CD8-positive, alpha-beta memory T cell (primary cell): ENCODE results near the gene ASPN. TPM values are rescaled to one million over a fixed set of nuclear protein-coding genes. Genes with fewer than 3 reads are reported as not detected.

Source experiments
- CTCF ChIA-PET: fragments of 350-600 bp; sonication (Branson Sonifier 250); formaldehyde crosslinking; loops from one replicate; lab custom pipeline; 2021; ENCODE audit warnings: antibody characterized with exemption; lab: Charles Lee
- POLR2A ChIA-PET: fragments of 350-600 bp; sonication (Branson Sonifier 250); formaldehyde crosslinking; loops from one replicate; lab custom pipeline; 2021; ENCODE audit warnings: antibody characterized with exemption; lab: Charles Lee
- DNase-seq, 5 donors: peaks; one replicate each; pipeline versions ENCODE4 v3.0.0 to v3.0.0-alpha.2; 2020 to 2022; ENCODE audit warnings: mixed read lengths in 1 of 5
- H3K27ac ChIP-seq: one replicate; pipeline ENCODE4 v1.7.0; 2013; ENCODE audit warnings: low read depth, mild to moderate bottlenecking, low read length, moderate library complexity
- H3K27me3 ChIP-seq: 2 replicates; pipeline ENCODE4 v1.7.0; 2013; ENCODE audit warnings: low read length, mild to moderate bottlenecking; ENCODE audit not compliant: insufficient read depth, poor library complexity, severe bottlenecking
- H3K36me3 ChIP-seq: 2 replicates; pipeline ENCODE4 v1.7.0; 2013; ENCODE audit warnings: mild to moderate bottlenecking, low read length, moderate library complexity; ENCODE audit not compliant: insufficient read depth
- H3K4me1 ChIP-seq: 2 replicates; pipeline ENCODE4 v1.7.0; 2013; ENCODE audit warnings: mild to moderate bottlenecking, low read length, moderate library complexity; ENCODE audit not compliant: insufficient read depth
- H3K4me3 ChIP-seq: 2 replicates; pipeline ENCODE4 v1.7.0; 2013; ENCODE audit warnings: mild to moderate bottlenecking, low read length
- H3K9me3 ChIP-seq: 2 replicates; pipeline ENCODE4 v1.7.0; 2013; ENCODE audit warnings: mild to moderate bottlenecking, low read length
- H3K27ac Mint-ChIP-seq, 8 donors: one replicate each; pipeline ENCODE4 v1.8.0; 2020 to 2021; ENCODE audit warnings: mixed read lengths in 8 of 8, mild to moderate bottlenecking in 6 of 8, inconsistent platforms in 3 of 8, moderate library complexity in 3 of 8
- H3K27me3 Mint-ChIP-seq, 2 donors: one replicate each; pipeline ENCODE4 v1.8.0; 2020 to 2021; ENCODE audit warnings: mixed read lengths in 2 of 2, mild to moderate bottlenecking in 1 of 2, moderate library complexity in 1 of 2
- H3K36me3 Mint-ChIP-seq, 3 donors: one replicate each; pipeline ENCODE4 v1.8.0; 2020 to 2021; ENCODE audit warnings: mixed read lengths in 3 of 3, inconsistent platforms in 1 of 3, mild to moderate bottlenecking in 1 of 3
- H3K4me1 Mint-ChIP-seq, 3 donors: one replicate each; pipeline ENCODE4 v1.8.0; 2020 to 2021; ENCODE audit warnings: mixed read lengths in 3 of 3, inconsistent platforms in 1 of 3, mild to moderate bottlenecking in 1 of 3
- H3K4me3 Mint-ChIP-seq, 7 donors: one replicate each; pipeline ENCODE4 v1.8.0; 2020 to 2021; ENCODE audit warnings: mixed read lengths in 7 of 7, mild to moderate bottlenecking in 6 of 7, moderate library complexity in 4 of 7, inconsistent platforms in 2 of 7
- H3K9me3 Mint-ChIP-seq, 5 donors: one replicate each; pipeline ENCODE4 v1.8.0; 2020 to 2022; ENCODE audit warnings: mixed read lengths in 5 of 5, mild to moderate bottlenecking in 3 of 5, moderate library complexity in 2 of 5, inconsistent platforms in 1 of 5
- polyA plus RNA-seq: library from polyadenylated mRNA; unstranded; fragments of 300-500 nt; fragmentation: Illumina TruSeq; gene quantifications from one replicate; pipeline ENCODE4 v1.2.3, GENCODE V29; 2021
- total RNA-seq, 2 experiments: library from RNA; stranded (reverse); gene quantifications; one replicate each; pipeline ENCODE4 v1.2.3, GENCODE V29; 2021

The ASPN gene
- total and polyA plus RNA-seq, 3 experiments from 2014 or later, result not detected

DNA sequence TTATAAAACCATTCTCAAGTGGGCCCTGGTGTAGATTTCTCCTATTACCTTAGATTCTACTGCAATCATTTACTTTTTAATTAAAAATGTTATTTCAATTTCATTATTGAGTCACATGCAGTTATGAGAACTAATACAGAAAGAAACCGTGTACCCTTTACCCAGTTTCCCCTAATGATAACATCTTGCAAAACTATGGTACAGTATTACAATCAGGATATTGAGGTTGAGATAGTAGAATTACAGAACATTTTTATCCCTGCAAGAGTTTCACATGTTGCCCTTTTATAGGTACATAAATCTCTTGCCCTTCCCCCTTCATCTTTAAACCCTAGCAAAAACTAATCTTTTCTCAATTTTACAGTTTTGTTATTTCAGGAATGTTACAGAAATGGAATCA is 47.0 kb downstream of the ASPN start:
- no peaks in the 10 kb centered on the region for H3K36me3 Mint-ChIP-seq
- no peaks in the 10 kb centered on the region for H3K4me1 ChIP-seq
- POLR2A ChIA-PET, result no interaction called here

GRCh38 chr9:92432972-92433548 is 49.2 kb downstream of the ASPN start:
- H3K9me3 Mint-ChIP-seq, result no peaks in the 10 kb centered on the region
- H3K4me1 ChIP-seq, result no peaks in the 10 kb centered on the region
- no peaks in the 10 kb centered on the region for H3K36me3 ChIP-seq
- no peaks in the 10 kb centered on the region for H3K36me3 Mint-ChIP-seq
- H3K4me3 Mint-ChIP-seq, result no peak overlapping the region
- no peaks in the 10 kb centered on the region for H3K4me1 Mint-ChIP-seq
- no peak for DNase-seq
- no peak overlapping the region for H3K27ac ChIP-seq
- no peak overlapping the region for H3K27ac Mint-ChIP-seq
- H3K9me3 ChIP-seq, result no peaks in the 10 kb centered on the region
- no peaks in the 10 kb centered on the region for H3K27me3 ChIP-seq
- no peak overlapping the region for H3K4me3 ChIP-seq
- no peaks in the 10 kb centered on the region for H3K27me3 Mint-ChIP-seq
- ChIA-PET POLR2A (no interaction called here), CTCF (no interaction called here)

More for the DNA sequence above, 47.0 kb downstream of the ASPN start:
- Mint-ChIP-seq H3K27me3 (no peaks in the 10 kb centered on the region), H3K4me1 (peaks cover 6 to 9% (median 8%) of the 10 kb centered on the region in 3 donors), H3K9me3 (no peaks in the 10 kb centered on the region), H3K27ac (no peak overlapping the region), H3K4me3 (no peak overlapping the region)
- H3K36me3 ChIP-seq, result no peaks in the 10 kb centered on the region
- H3K27ac ChIP-seq, result no peak overlapping the region
- H3K27me3 ChIP-seq, result no peaks in the 10 kb centered on the region
- no peaks in the 10 kb centered on the region for H3K9me3 ChIP-seq
- no peak for DNase-seq
- CTCF ChIA-PET, result no interaction called here
- H3K4me3 ChIP-seq, result no peak overlapping the region

DNA sequence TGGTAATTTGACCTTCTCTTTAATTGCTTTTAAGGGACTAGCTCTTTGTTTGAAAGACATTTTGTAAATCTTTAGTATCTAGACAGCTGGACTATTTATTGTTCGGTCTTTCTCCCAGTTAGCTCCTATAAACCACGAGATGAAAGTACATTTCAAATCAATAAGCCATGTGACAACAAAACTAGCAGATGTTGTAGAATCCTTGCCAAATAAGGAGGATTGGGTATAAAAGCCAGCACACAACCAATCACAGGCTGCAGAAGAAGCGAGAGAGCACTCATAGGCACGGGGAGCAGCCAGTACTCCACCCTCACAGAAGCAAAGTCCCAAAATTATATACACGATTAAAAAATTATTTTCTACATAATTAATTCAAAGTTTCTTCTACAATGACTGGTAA is 50.0 kb downstream of the ASPN start:
- H3K27me3 ChIP-seq, result no peaks in the 10 kb centered on the region

DNA sequence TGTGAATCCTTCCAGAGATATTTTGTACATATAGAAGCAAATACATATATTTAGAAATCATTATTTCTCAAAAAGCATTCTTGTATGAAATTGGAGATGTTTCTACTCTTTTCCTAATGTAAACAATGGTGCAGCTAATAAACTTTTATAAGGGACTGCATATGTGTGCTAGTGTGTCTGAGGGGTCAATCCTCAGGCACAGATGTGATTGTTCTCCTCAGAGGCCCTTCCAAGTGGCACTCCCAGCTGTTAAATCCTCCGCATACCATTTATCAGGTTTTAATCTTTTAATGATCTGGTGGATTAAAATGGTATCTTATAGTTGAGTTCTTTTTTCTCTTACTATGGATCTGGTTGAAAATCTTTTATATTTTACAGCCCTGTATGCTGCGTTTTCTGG is 52.5 kb downstream of the ASPN start:
- no peak overlapping the region for H3K4me3 Mint-ChIP-seq
- no peaks in the 10 kb centered on the region for H3K27me3 ChIP-seq
- no peaks in the 10 kb centered on the region for H3K4me1 Mint-ChIP-seq
- ChIA-PET CTCF (no interaction called here), POLR2A (no interaction called here)
- no peaks in the 10 kb centered on the region for H3K36me3 Mint-ChIP-seq
- H3K4me1 ChIP-seq, result no peaks in the 10 kb centered on the region
- no peak overlapping the region for H3K4me3 ChIP-seq
- no peaks in the 10 kb centered on the region for H3K9me3 Mint-ChIP-seq
- H3K36me3 ChIP-seq, result no peaks in the 10 kb centered on the region
- H3K27ac ChIP-seq, result no peak overlapping the region
- no peaks in the 10 kb centered on the region for H3K9me3 ChIP-seq
- H3K27ac Mint-ChIP-seq, result no peak overlapping the region
- H3K27me3 Mint-ChIP-seq, result no peaks in the 10 kb centered on the region
- no peak for DNase-seq

More for the DNA sequence above, 50.0 kb downstream of the ASPN start:
- no peak overlapping the region for H3K4me3 ChIP-seq
- Mint-ChIP-seq H3K4me1 (no peaks in the 10 kb centered on the region), H3K9me3 (no peaks in the 10 kb centered on the region), H3K27me3 (no peaks in the 10 kb centered on the region), H3K27ac (no peak overlapping the region), H3K36me3 (no peaks in the 10 kb centered on the region), H3K4me3 (no peak overlapping the region)
- H3K27ac ChIP-seq, result no peak overlapping the region
- no peak for DNase-seq
- ChIA-PET CTCF (no interaction called here), POLR2A (no interaction called here)
- H3K36me3 ChIP-seq, result no peaks in the 10 kb centered on the region
- H3K4me1 ChIP-seq, result no peaks in the 10 kb centered on the region
- H3K9me3 ChIP-seq, result no peaks in the 10 kb centered on the region

GRCh38 chr9:92426501-92427145 is 55.7 kb downstream of the ASPN start:
- Mint-ChIP-seq H3K9me3 (no peaks in the 10 kb centered on the region), H3K4me1 (no peaks in the 10 kb centered on the region), H3K36me3 (no peaks in the 10 kb centered on the region), H3K27me3 (no peaks in the 10 kb centered on the region), H3K4me3 (no peak overlapping the region), H3K27ac (no peak overlapping the region)
- H3K27me3 ChIP-seq, result no peaks in the 10 kb centered on the region
- H3K4me1 ChIP-seq, result no peaks in the 10 kb centered on the region
- POLR2A ChIA-PET, result no interaction called here
- H3K36me3 ChIP-seq, result no peaks in the 10 kb centered on the region
- no peaks in the 10 kb centered on the region for H3K9me3 ChIP-seq
- no peak for DNase-seq
- H3K27ac ChIP-seq, result no peak overlapping the region
- CTCF ChIA-PET, result no interaction called here
- H3K4me3 ChIP-seq, result no peak overlapping the region

DNA sequence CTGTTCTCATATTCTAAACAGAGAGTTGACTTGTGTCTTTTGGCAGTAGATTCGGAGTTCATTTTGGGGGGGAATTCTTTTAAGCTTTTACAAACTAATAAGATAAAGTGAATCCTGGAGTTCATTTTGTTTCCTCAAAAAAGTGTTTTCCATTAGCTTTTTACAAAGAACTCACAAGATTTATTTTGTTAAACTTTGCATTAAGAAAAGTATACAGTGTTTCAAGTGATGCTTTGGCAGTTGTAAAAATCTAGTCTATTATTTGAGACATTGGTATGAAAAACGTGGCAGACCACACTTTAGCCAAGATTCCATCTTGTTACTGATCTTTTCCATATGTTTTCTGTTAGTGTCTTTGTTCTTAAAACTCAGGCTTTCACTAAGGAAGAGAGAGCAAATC is 56.8 kb downstream of the ASPN start:
- Histone ChIP-seq H3K4me1 (no peaks in the 10 kb centered on the region), H3K36me3 (no peaks in the 10 kb centered on the region), H3K4me3 (no peak overlapping the region), H3K27me3 (no peaks in the 10 kb centered on the region), H3K27ac (no peak overlapping the region), H3K9me3 (no peaks in the 10 kb centered on the region)
- H3K36me3 Mint-ChIP-seq, result no peaks in the 10 kb centered on the region
- no peak overlapping the region for H3K4me3 Mint-ChIP-seq
- H3K9me3 Mint-ChIP-seq, result no peaks in the 10 kb centered on the region
- POLR2A ChIA-PET, result no interaction called here
- H3K4me1 Mint-ChIP-seq, result no peaks in the 10 kb centered on the region
- CTCF ChIA-PET, result no interaction called here
- no peak for DNase-seq
- no peak overlapping the region for H3K27ac Mint-ChIP-seq
- peaks cover 0 to under 1% of the 10 kb centered on the region in 2 donors for H3K27me3 Mint-ChIP-seq

DNA sequence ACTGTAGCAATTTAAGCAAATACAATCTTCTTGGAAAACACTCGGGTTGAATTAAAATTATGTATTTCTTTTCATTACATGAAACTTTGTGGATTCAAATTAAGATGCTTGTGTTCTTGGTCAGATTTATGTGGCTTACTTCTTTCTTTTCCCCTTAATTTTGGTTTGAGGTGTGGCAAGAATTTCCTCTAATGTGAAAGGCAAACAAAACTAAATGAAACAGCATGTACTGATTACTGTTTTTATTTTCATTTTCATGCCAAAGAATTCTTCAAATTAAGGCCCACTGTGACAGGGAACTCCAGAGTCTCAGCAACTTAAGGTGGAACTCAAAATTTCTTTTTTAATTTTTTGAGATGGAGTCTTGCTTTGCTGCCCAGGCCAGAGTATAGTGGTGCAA is 58.0 kb downstream of the ASPN start, which contains the start of gene OMD:
Gene OMD, minus strand, starts transcription at position 132 of the 400 bp plus-strand sequence. CDS start 6,913 bp downstream, outside the sequence.
- peaks cover 0 to 2% (median 0%) of the 10 kb centered on the region in 3 donors for H3K36me3 Mint-ChIP-seq

GRCh38 chr9:92423612-92424011 is 58.7 kb downstream of the ASPN start:
- no peaks in the 10 kb centered on the region for H3K9me3 Mint-ChIP-seq
- CTCF ChIA-PET, result no interaction called here
- POLR2A ChIA-PET, result no interaction called here

More for the DNA sequence above, 58.0 kb downstream of the ASPN start, which contains the start of gene OMD:
- Mint-ChIP-seq H3K27me3 (peaks cover 0 to 2% of the 10 kb centered on the region in 2 donors), H3K4me3 (no peak within 1 kb of the TSS), H3K4me1 (no peaks in the 10 kb centered on the region), H3K27ac (peak within 1 kb of the TSS in 1 of 8 donors; percentile 41), H3K9me3 (no peaks in the 10 kb centered on the region)
- ChIA-PET POLR2A (no interaction called here), CTCF (no interaction called here)
- H3K36me3 ChIP-seq, result no peaks in the 10 kb centered on the region
- H3K4me1 ChIP-seq, result no peaks in the 10 kb centered on the region
- no peaks in the 10 kb centered on the region for H3K27me3 ChIP-seq
- H3K9me3 ChIP-seq, result no peaks in the 10 kb centered on the region
- H3K27ac ChIP-seq, result no peak within 1 kb of the TSS
- no peak within 1 kb of the TSS for H3K4me3 ChIP-seq
- DNase-seq, result no peak

More at GRCh38 chr9:92423612-92424011, 58.7 kb downstream of the ASPN start:
- no peak overlapping the region for H3K27ac Mint-ChIP-seq
- no peak for DNase-seq
- H3K4me3 Mint-ChIP-seq, result no peak overlapping the region
- Histone ChIP-seq H3K27me3 (no peaks in the 10 kb centered on the region), H3K27ac (no peak overlapping the region), H3K9me3 (no peaks in the 10 kb centered on the region), H3K36me3 (no peaks in the 10 kb centered on the region), H3K4me1 (no peaks in the 10 kb centered on the region), H3K4me3 (no peak overlapping the region)
- peaks cover 0 to 2% of the 10 kb centered on the region in 2 donors for H3K27me3 Mint-ChIP-seq
- peaks cover 0 to 2% (median 0%) of the 10 kb centered on the region in 3 donors for H3K36me3 Mint-ChIP-seq
- no peaks in the 10 kb centered on the region for H3K4me1 Mint-ChIP-seq
